GM23338 (cell line): ENCODE data around the gene AGAP1. TPM values are rescaled to one million over a fixed set of nuclear protein-coding genes. Genes with fewer than 3 reads are reported as not detected.

ENCODE experiments used
- ATAC-seq: fragments of 200-7000 bp; cut with Tn5 transposase; 3 replicates; pipeline ENCODE4 v1.9.1; 2020
- DNase-seq: peaks from one replicate; pipeline ENCODE4 v3.0.0-alpha.2; 2015; ENCODE audit warnings: low spot score
- H2AFZ ChIP-seq: fragments of 200-600 bp; sonication (generic); 2 replicates; pipeline ENCODE4 v1.8.0; 2016; ENCODE audit warnings: antibody characterized with exemption, mild to moderate bottlenecking, moderate library complexity
- H3F3A ChIP-seq: fragments of 200-600 bp; sonication (generic); replicated peaks from 2 replicates; pipeline ENCODE4 v1.8.0; 2017; ENCODE audit warnings: antibody characterized with exemption, mixed run types, low read depth
- H3K27ac ChIP-seq: fragments of 200-600 bp; sonication (generic); 2 replicates; pipeline ENCODE4 v1.6.1; 2016; ENCODE audit warnings: low read depth
- H3K27me3 ChIP-seq: fragments of 200-600 bp; sonication (generic); 2 replicates; pipeline ENCODE4 v1.8.0; 2016; ENCODE audit warnings: mild to moderate bottlenecking, mixed run types, moderate library complexity; ENCODE audit not compliant: insufficient read depth
- H3K36me3 ChIP-seq: fragments of 200-600 bp; sonication (generic); 2 replicates; pipeline ENCODE4 v1.8.0; 2016; ENCODE audit warnings: mild to moderate bottlenecking; ENCODE audit not compliant: insufficient read depth
- H3K4me1 ChIP-seq: fragments of 200-600 bp; sonication (generic); 2 replicates; pipeline ENCODE4 v1.8.0; 2016; ENCODE audit warnings: mild to moderate bottlenecking, moderate library complexity; ENCODE audit not compliant: insufficient read depth
- H3K4me2 ChIP-seq: fragments of 200-600 bp; sonication (generic); 2 replicates; pipeline ENCODE4 v1.7.1; 2017; ENCODE audit warnings: mixed run types
- H3K4me3 ChIP-seq: fragments of 200-600 bp; sonication (generic); 2 replicates; pipeline ENCODE4 v1.6.1; 2016; ENCODE audit warnings: mixed run types
- H3K79me2 ChIP-seq: fragments of 200-600 bp; sonication (generic); replicated peaks from 2 replicates; pipeline ENCODE4 v1.8.0; 2017; ENCODE audit warnings: mild to moderate bottlenecking; ENCODE audit not compliant: insufficient read depth
- H3K9me2 ChIP-seq: fragments of 200-600 bp; sonication (generic); 2 replicates; pipeline ENCODE4 v1.8.0; 2017; ENCODE audit not compliant: insufficient read depth
- H4K20me1 ChIP-seq: fragments of 200-600 bp; sonication (generic); replicated peaks from 2 replicates; pipeline ENCODE4 v1.8.0; 2017; ENCODE audit warnings: mild to moderate bottlenecking; ENCODE audit not compliant: insufficient read depth
- H3K27ac Mint-ChIP-seq: 2 replicates; pipeline ENCODE4 v1.8.0; 2020; ENCODE audit warnings: inconsistent platforms, mild to moderate bottlenecking, moderate library complexity, mixed read lengths
- H3K27me3 Mint-ChIP-seq: 3 replicates; pipeline ENCODE4 v1.8.0; 2022; ENCODE audit warnings: low read depth, mild to moderate bottlenecking, moderate library complexity, mixed read lengths, inconsistent platforms; ENCODE audit not compliant: insufficient read depth, poor library complexity
- H3K36me3 Mint-ChIP-seq: 3 replicates; pipeline ENCODE4 v1.8.0; 2021; ENCODE audit warnings: low read depth, mild to moderate bottlenecking, inconsistent platforms, moderate library complexity, mixed read lengths
- H3K4me1 Mint-ChIP-seq: 3 replicates; pipeline ENCODE4 v1.8.0; 2020; ENCODE audit warnings: mild to moderate bottlenecking, inconsistent platforms, mixed read lengths
- H3K4me3 Mint-ChIP-seq: 3 replicates; pipeline ENCODE4 v1.8.0; 2021; ENCODE audit warnings: moderate library complexity, mild to moderate bottlenecking, inconsistent platforms, mixed read lengths
- H3K9me3 Mint-ChIP-seq: 3 replicates; pipeline ENCODE4 v1.8.0; 2020; ENCODE audit warnings: moderate library complexity, mild to moderate bottlenecking, inconsistent platforms, mixed read lengths
- CREB1 ChIP-seq: fragments of 250-450 bp; sonication (Bioruptor Pico); IDR thresholded peaks from 2 replicates; pipeline ENCODE4 v1.5.0; 2020; ENCODE audit warnings: low read depth, mild to moderate bottlenecking, moderate library complexity
- ETS1 ChIP-seq: IDR thresholded peaks from 2 replicates; pipeline ENCODE4 v1.6.1; 2016; ENCODE audit warnings: antibody characterized with exemption
- EZH2 ChIP-seq: fragments of 200-600 bp; sonication (generic); IDR thresholded peaks from one replicate; pipeline ENCODE4 v1.8.0; 2017; ENCODE audit warnings: antibody characterized with exemption, mild to moderate bottlenecking, low read depth; ENCODE audit not compliant: unreplicated experiment
- JUNB ChIP-seq: IDR thresholded peaks from one replicate; pipeline ENCODE4 v1.6.1; 2016; ENCODE audit warnings: antibody characterized with exemption; ENCODE audit not compliant: unreplicated experiment
- NANOG ChIP-seq: IDR thresholded peaks from 2 replicates; pipeline ENCODE4 v1.6.1; 2016; ENCODE audit warnings: antibody characterized with exemption, borderline replicate concordance
- POLR2AphosphoS5 ChIP-seq: IDR thresholded peaks from 2 replicates; pipeline ENCODE4 v1.6.1; 2016; ENCODE audit warnings: antibody characterized with exemption, low read depth
- REST ChIP-seq: IDR thresholded peaks from one replicate; pipeline ENCODE4 v1.6.1; 2018; ENCODE audit warnings: antibody characterized with exemption; ENCODE audit not compliant: unreplicated experiment
- STAT1 ChIP-seq: IDR thresholded peaks from one replicate; pipeline ENCODE4 v1.6.1; 2016; ENCODE audit warnings: antibody characterized with exemption; ENCODE audit not compliant: unreplicated experiment
- ZNF331 ChIP-seq: fragments of 250-450 bp; sonication (Bioruptor Pico); IDR thresholded peaks from 2 replicates; pipeline ENCODE4 v1.5.0; 2020; ENCODE audit warnings: low read depth, mild to moderate bottlenecking, moderate library complexity
- ZNF462 ChIP-seq: fragments of 250-450 bp; sonication (Bioruptor Pico); IDR thresholded peaks from 2 replicates; pipeline ENCODE4 v1.5.0; 2020; ENCODE audit warnings: mild to moderate bottlenecking, moderate library complexity
- polyA plus RNA-seq: library from polyadenylated mRNA; unstranded; fragments of >200 nt; fragmentation: Nextera tagmentation; extraction: Ambion mirVana; gene quantifications from 2 replicates; pipeline ENCODE4 v1.2.1, GENCODE V29; 2016
- total RNA-seq: library from RNA; depleted of rRNA; stranded (reverse); fragments of >200 nt; shearing (Covaris generic); gene quantifications from 2 replicates; pipeline ENCODE4 v1.2.3, GENCODE V29; 2014

The AGAP1 gene
- total and polyA plus RNA-seq, 2 experiments from 2014 or later = 13.3 to 27.9 TPM

- Histone ChIP-seq H4K20me1 (peaks cover 8% of the 10 kb centered on the region), H3F3A (no peaks in the 10 kb centered on the region), H2AFZ (no peak overlapping the region), H3K4me3 (no peak overlapping the region), H3K4me2 (no peak overlapping the region), H3K36me3 (no peaks in the 10 kb centered on the region; the same call in 1 of the 2 replicates), H3K27ac (no peak overlapping the region), H3K9me2 (peaks cover 6% of the 10 kb centered on the region; the same call in 1 of the 2 replicates), H3K27me3 (no peaks in the 10 kb centered on the region), H3K4me1 (peaks cover 24% of the 10 kb centered on the region), H3K79me2 (peaks cover 88% of the 10 kb centered on the region)
- Mint-ChIP-seq H3K27me3 (peaks cover 11% of the 10 kb centered on the region), H3K27ac (no peak overlapping the region), H3K9me3 (peaks cover 8% of the 10 kb centered on the region), H3K36me3 (peaks cover 12% of the 10 kb centered on the region), H3K4me1 (peaks cover 33% of the 10 kb centered on the region), H3K4me3 (no peak overlapping the region)
- DNase-seq (no peak), ATAC-seq (no peak)
- no peak for TF ChIP-seq STAT1
- no peak for TF ChIP-seq CREB1 (CRISPR knock-in tag)
- no peak for TF ChIP-seq NANOG
- no peak for TF ChIP-seq REST
- TF ChIP-seq ETS1 = no peak
- TF ChIP-seq ZNF331 = no peak
- TF ChIP-seq ZNF462 = no peak
- TF ChIP-seq POLR2AphosphoS5 = no peak
- no peak for TF ChIP-seq EZH2
- no peak for TF ChIP-seq JUNB
Observed at GRCh38 chr2:235564066-235564465, 70.2 kb downstream of the AGAP1 start.
